Peyer's patch (tissue), 4 donors: Measurements from ENCODE around the gene MTF2. TPM values are rescaled to one million over a fixed set of nuclear protein-coding genes. Genes with fewer than 3 reads are reported as not detected.
A peak's percentile ranks its signal among the peaks of the same experiment; 100 is the strongest.

Experiments
- DNase-seq, 3 donors: peaks; one replicate each; pipeline ENCODE4 v3.0.0-alpha.2; 2017 to 2019
- H3K27ac ChIP-seq, 4 donors: fragments of 200-600 bp; sonication (generic); one replicate each; pipeline ENCODE4 v1.5.1; 2016 to 2019
- H3K27me3 ChIP-seq, 2 donors: fragments of 200-600 bp; sonication (generic); one replicate each; pipeline ENCODE4 v1.5.1; 2019
- H3K36me3 ChIP-seq, 3 donors: fragments of 200-600 bp; sonication (generic); one replicate each; pipeline ENCODE4 v1.5.1; 2016 to 2019
- H3K4me1 ChIP-seq, 4 donors: fragments of 200-600 bp; sonication (generic); one replicate each; pipeline ENCODE4 v1.5.1; 2016 to 2019
- H3K4me3 ChIP-seq, 4 donors: fragments of 200-600 bp; sonication (generic); 1 replicate in 3 of 4; 2 replicates in 1 of 4; pipeline ENCODE4 v1.5.1; 2016 to 2019; ENCODE audit warnings: mild to moderate bottlenecking in 1 of 4
- H3K9me3 ChIP-seq, 4 donors: fragments of 200-600 bp; sonication (generic); one replicate each; pipeline ENCODE4 v1.5.1; 2016 to 2019; ENCODE audit warnings: mild to moderate bottlenecking in 1 of 4
- CTCF ChIP-seq, 6 experiments: fragments of 450-650 bp in 4 of 6; fragments of 200-600 bp in 2 of 6; sonication (generic) in 1 of 6; IDR thresholded peaks; one replicate each; pipeline ENCODE4 v1.5.1; 2017 to 2019; ENCODE audit warnings: antibody characterized with exemption in 6 of 6, mild to moderate bottlenecking in 3 of 6, moderate library complexity in 1 of 6
- POLR2A ChIP-seq, 2 donors: fragments of 450-650 bp; IDR thresholded peaks; one replicate each; pipeline ENCODE4 v1.5.1; 2017; ENCODE audit warnings: antibody characterized with exemption in 2 of 2, mild to moderate bottlenecking in 2 of 2, moderate library complexity in 2 of 2
- total RNA-seq, 4 donors: library from RNA; depleted of rRNA; stranded (reverse); fragments of >200 nt; gene quantifications; one replicate each; pipeline ENCODE4 v1.1.0, GENCODE V29; 2016

MTF2 gene
- total RNA-seq, 4 donors from 2014 or later, result 22.3 to 29.8 (median 26.4) TPM

GRCh38 chr1:93051961-93052360 lies 27.1 kb upstream of the MTF2 start:
- no peak for DNase-seq
- Histone ChIP-seq H3K9me3 (no peaks in the 10 kb centered on the region), H3K4me1 (no peaks in the 10 kb centered on the region), H3K36me3 (no peaks in the 10 kb centered on the region), H3K4me3 (no peak overlapping the region), H3K27ac (no peak overlapping the region), H3K27me3 (no peaks in the 10 kb centered on the region)
- TF ChIP-seq POLR2A (IDR thresholded peaks at IDR 0.05) (no peak), CTCF (IDR thresholded peaks at IDR 0.05) (no peak)

- TF ChIP-seq POLR2A (IDR thresholded peaks at IDR 0.05), result no peak
- TF ChIP-seq CTCF (IDR thresholded peaks at IDR 0.05), result no peak
- Histone ChIP-seq H3K9me3 (no peaks in the 10 kb centered on the region), H3K27ac (no peak overlapping the region), H3K4me1 (no peaks in the 10 kb centered on the region), H3K36me3 (no peaks in the 10 kb centered on the region), H3K4me3 (no peak overlapping the region), H3K27me3 (no peaks in the 10 kb centered on the region)
- DNase-seq, result no peak
Measured at GRCh38 chr1:93056214-93056613, 22.9 kb upstream of the MTF2 start.

GRCh38 chr1:93056649-93057048 lies 22.4 kb upstream of the MTF2 start:
- H3K27me3 ChIP-seq, result no peaks in the 10 kb centered on the region

GRCh38 chr1:93061895-93062792 lies 16.9 kb upstream of the MTF2 start:
- Histone ChIP-seq H3K9me3 (no peaks in the 10 kb centered on the region), H3K27ac (no peak overlapping the region), H3K36me3 (no peaks in the 10 kb centered on the region), H3K27me3 (no peaks in the 10 kb centered on the region), H3K4me1 (no peaks in the 10 kb centered on the region), H3K4me3 (no peak overlapping the region)
- TF ChIP-seq CTCF (IDR thresholded peaks at IDR 0.05) (peak in 5 of 6 experiments; percentile 34 to 79 (median 76)), POLR2A (IDR thresholded peaks at IDR 0.05) (no peak)
- peak in 2 of 3 donors; percentile 25 to 66 for DNase-seq

More at GRCh38 chr1:93056649-93057048, 22.4 kb upstream of the MTF2 start:
- Histone ChIP-seq H3K9me3 (no peaks in the 10 kb centered on the region), H3K4me1 (no peaks in the 10 kb centered on the region), H3K36me3 (no peaks in the 10 kb centered on the region), H3K27ac (no peak overlapping the region), H3K4me3 (no peak overlapping the region)
- no peak for DNase-seq
- TF ChIP-seq POLR2A (IDR thresholded peaks at IDR 0.05), result no peak
- no peak for TF ChIP-seq CTCF (IDR thresholded peaks at IDR 0.05)

- no peak overlapping the region for H3K4me3 ChIP-seq
- no peak for DNase-seq
- H3K27me3 ChIP-seq, result no peaks in the 10 kb centered on the region
- no peaks in the 10 kb centered on the region for H3K9me3 ChIP-seq
- no peak for TF ChIP-seq CTCF (IDR thresholded peaks at IDR 0.05)
- TF ChIP-seq POLR2A (IDR thresholded peaks at IDR 0.05), result no peak
- H3K36me3 ChIP-seq, result no peaks in the 10 kb centered on the region
- H3K27ac ChIP-seq, result no peak overlapping the region
- H3K4me1 ChIP-seq, result peaks cover 0 to 3% (median 0%) of the 10 kb centered on the region in 4 donors
Measured at GRCh38 chr1:93076268-93076667, 2.8 kb upstream of the MTF2 start.
